H1 (cell line): ENCODE results near the gene PAEP. TPM values are rescaled to one million over a fixed set of nuclear protein-coding genes. Genes with fewer than 3 reads are reported as not detected.

ENCODE experiments used
- CTCF ChIA-PET: fragments of 300-600 bp; sonication (Branson Sonifier 250); formaldehyde crosslinking; loops from one replicate; lab custom pipeline; 2021; ENCODE audit not compliant: partially characterized antibody; lab: Charles Lee
- POLR2A ChIA-PET: fragments of 300-600 bp; sonication (Branson Sonifier 250); formaldehyde crosslinking; loops from one replicate; lab custom pipeline; 2021; ENCODE audit warnings: inconsistent platforms; ENCODE audit not compliant: partially characterized antibody; lab: Charles Lee
- DNase-seq, 2 experiments: peaks; one replicate each; pipeline versions ENCODE4 v3.0.0 to v3.0.0-alpha.2; 2010 to 2022; ENCODE audit warnings: low spot score in 2 of 2, low read depth in 1 of 2, mixed read lengths in 1 of 2
- FAIRE-seq: peaks from 2 replicates; lab custom pipeline; 2011; peaks lifted over from hg19 to GRCh38; lab: Jason Lieb, UNC
- H2AFZ ChIP-seq: 2 replicates; pipeline ENCODE4 v1.8.1; 2012; ENCODE audit warnings: low read length, inconsistent platforms
- H2AK5ac ChIP-seq: 2 replicates; pipeline ENCODE4 v1.6.1; 2013; ENCODE audit warnings: low read depth, low read length
- H2BK120ac ChIP-seq: replicated peaks from 2 replicates; pipeline ENCODE3; 2013; ENCODE audit warnings: low read depth, low read length, inconsistent platforms
- H2BK12ac ChIP-seq: 2 replicates; pipeline ENCODE4 v1.6.1; 2013; ENCODE audit warnings: low read depth, low read length
- H2BK15ac ChIP-seq: 2 replicates; pipeline ENCODE4 v1.6.1; 2013; ENCODE audit warnings: low read length
- H2BK20ac ChIP-seq: 2 replicates; pipeline ENCODE4 v1.6.1; 2013; ENCODE audit warnings: low read length
- H2BK5ac ChIP-seq: 2 replicates; pipeline ENCODE4 v1.6.1; 2013; ENCODE audit warnings: low read depth, low read length
- H3K14ac ChIP-seq: 2 replicates; pipeline ENCODE4 v1.6.1; 2013; ENCODE audit warnings: inconsistent platforms; ENCODE audit not compliant: insufficient read length
- H3K18ac ChIP-seq: 2 replicates; pipeline ENCODE4 v1.6.1; 2013; ENCODE audit warnings: low read length; ENCODE audit errors: extremely low read depth
- H3K23ac ChIP-seq: 2 replicates; pipeline ENCODE4 v1.6.1; 2013; ENCODE audit warnings: inconsistent platforms; ENCODE audit not compliant: insufficient read length
- H3K23me2 ChIP-seq: 2 replicates; pipeline ENCODE4 v1.6.1; 2013; ENCODE audit warnings: low read depth, low read length
- H3K27ac ChIP-seq: 2 replicates; pipeline ENCODE4 v1.6.1; 2011; ENCODE audit warnings: low read depth, low read length, inconsistent platforms
- H3K27me3 ChIP-seq, 4 experiments: replicated peaks in 1 of 4; 1 replicate in 1 of 4; 2 replicates in 3 of 4; pipeline versions ENCODE4 v1.6.1 to v1.8.1; 2011 to 2013; ENCODE audit warnings: low read length in 3 of 4, mild to moderate bottlenecking in 3 of 4, inconsistent platforms in 2 of 4, mixed read lengths in 2 of 4, moderate library complexity in 1 of 4; ENCODE audit not compliant: control insufficient read depth in 3 of 4, insufficient read depth in 3 of 4; ENCODE audit errors: extremely low read depth in 1 of 4
- H3K36me3 ChIP-seq, 4 experiments: 2 replicates each; pipeline versions ENCODE4 v1.6.1 to v1.8.1; 2011 to 2013; ENCODE audit warnings: mild to moderate bottlenecking in 4 of 4, low read length in 3 of 4, moderate library complexity in 2 of 4, control low read depth in 1 of 4, inconsistent platforms in 1 of 4; ENCODE audit not compliant: insufficient read depth in 4 of 4, control insufficient read depth in 2 of 4
- H3K4ac ChIP-seq: replicated peaks from 2 replicates; pipeline ENCODE3; 2013; ENCODE audit warnings: low read length, low read depth, mixed read lengths, inconsistent platforms; ENCODE audit not compliant: insufficient read length
- H3K4me1 ChIP-seq, 4 experiments: replicated peaks in 1 of 4; 1 replicate in 1 of 4; 2 replicates in 3 of 4; pipeline versions ENCODE4 v1.6.1 to v1.8.1; 2011 to 2013; ENCODE audit warnings: low read length in 3 of 4, inconsistent platforms in 2 of 4, mixed read lengths in 1 of 4; ENCODE audit not compliant: insufficient read depth in 4 of 4, control insufficient read depth in 3 of 4
- H3K4me2 ChIP-seq, 2 experiments: 2 replicates each; pipeline versions ENCODE4 v1.6.1 to v1.8.1; 2011 to 2013; ENCODE audit warnings: low read depth in 2 of 2, low read length in 2 of 2, control low read depth in 1 of 2, inconsistent platforms in 1 of 2, mild to moderate bottlenecking in 1 of 2; ENCODE audit not compliant: insufficient read depth in 1 of 2
- H3K4me3 ChIP-seq, 4 experiments: fragments of 200-600, 300-600 bp in 1 of 4; sonication (generic), shearing (Covaris generic), sonication (Bioruptor Twin) in 1 of 4; 2 replicates each; pipeline versions ENCODE4 v1.5.1 to v1.8.1; 2011 to 2016; ENCODE audit warnings: low read length in 4 of 4, low read depth in 3 of 4, control low read depth in 2 of 4, inconsistent platforms in 2 of 4, mild to moderate bottlenecking in 2 of 4, mixed read lengths in 1 of 4, moderate library complexity in 1 of 4; ENCODE audit not compliant: insufficient read depth in 2 of 4; ENCODE audit errors: extremely low read depth in 1 of 4
- H3K56ac ChIP-seq: replicated peaks from 2 replicates; pipeline ENCODE3; 2013; ENCODE audit warnings: low read depth, mild to moderate bottlenecking, mixed read lengths, low read length, inconsistent platforms; ENCODE audit not compliant: insufficient read length
- H3K79me1 ChIP-seq: 2 replicates; pipeline ENCODE4 v1.6.1; 2013; ENCODE audit warnings: low read depth, low read length, control low read depth
- H3K79me2 ChIP-seq, 2 experiments: 2 replicates each; pipeline versions ENCODE4 v1.6.1 to v1.8.1; 2012 to 2013; ENCODE audit warnings: low read length in 2 of 2, mild to moderate bottlenecking in 2 of 2, inconsistent platforms in 1 of 2; ENCODE audit not compliant: insufficient read depth in 2 of 2, control insufficient read depth in 1 of 2
- H3K9ac ChIP-seq, 4 experiments: replicated peaks in 1 of 4; 1 replicate in 1 of 4; 2 replicates in 3 of 4; pipeline versions ENCODE4 v1.6.1 to v1.8.1; 2011 to 2013; ENCODE audit warnings: low read depth in 3 of 4, low read length in 3 of 4, control low read depth in 2 of 4, mild to moderate bottlenecking in 2 of 4, moderate library complexity in 2 of 4, inconsistent platforms in 1 of 4; ENCODE audit errors: extremely low read depth in 1 of 4
- H3K9me3 ChIP-seq, 2 experiments: 2 replicates each; pipeline versions ENCODE4 v1.6.1 to v1.8.1; 2012 to 2013; ENCODE audit warnings: mild to moderate bottlenecking in 2 of 2, moderate library complexity in 2 of 2, control low read depth in 1 of 2, inconsistent platforms in 1 of 2, low read depth in 1 of 2, low read length in 1 of 2, mixed read lengths in 1 of 2; ENCODE audit not compliant: insufficient read depth in 2 of 2
- H4K20me1 ChIP-seq, 2 experiments: replicated peaks in 1 of 2; 2 replicates each; pipeline versions ENCODE3 to v1.8.1; 2011 to 2013; ENCODE audit warnings: inconsistent platforms in 2 of 2, low read length in 2 of 2, mild to moderate bottlenecking in 1 of 2; ENCODE audit not compliant: insufficient read depth in 2 of 2, control insufficient read depth in 1 of 2
- H4K5ac ChIP-seq: 2 replicates; pipeline ENCODE4 v1.6.1; 2013; ENCODE audit warnings: low read length, low read depth, mixed read lengths, inconsistent platforms; ENCODE audit not compliant: insufficient read length
- H4K8ac ChIP-seq: 2 replicates; pipeline ENCODE4 v1.8.0; 2013; ENCODE audit warnings: mild to moderate bottlenecking, moderate library complexity, low read length, inconsistent platforms; ENCODE audit not compliant: insufficient read depth; ENCODE audit errors: extremely low read depth
- H4K91ac ChIP-seq: replicated peaks from 2 replicates; pipeline ENCODE3; 2013; ENCODE audit warnings: low read length, mixed read lengths, inconsistent platforms; ENCODE audit not compliant: insufficient read length
- SP1 ChIP-seq: IDR thresholded peaks from 2 replicates; pipeline ENCODE4 v1.6.1; 2011; ENCODE audit warnings: low read depth, low read length
- TEAD4 ChIP-seq: IDR thresholded peaks from 2 replicates; pipeline ENCODE4 v1.6.1; 2012; ENCODE audit warnings: low read depth, low read length, inconsistent platforms, mixed read lengths
- YY1 ChIP-seq: IDR thresholded peaks from 2 replicates; pipeline ENCODE4 v1.6.1; 2011; ENCODE audit warnings: low read depth, mild to moderate bottlenecking, low read length
- WGBS, 2 experiments: shearing (Covaris generic) in 1 of 2; methylation state at CpG; one replicate each; pipeline versions ENCODE4 v1.1.6 to v1.1.7; 2013 to 2015; ENCODE audit warnings: low lambda C conversion rate in 2 of 2, mixed read lengths in 2 of 2, inconsistent platforms in 1 of 2, low coverage in 1 of 2, missing lambda C conversion rate in 1 of 2; ENCODE audit not compliant: insufficient replicate concordance in 2 of 2, insufficient coverage in 1 of 2, insufficient read length in 1 of 2; ENCODE audit errors: extremely low coverage in 1 of 2, missing lambda C conversion rate in 1 of 2; 5-methylcytosine and 5-hydroxymethylcytosine counted together
- polyA plus RNA-seq, 7 experiments: library from polyadenylated mRNA; depleted of rRNA in 3 of 7; stranded (reverse) in 5 of 7; unstranded in 2 of 7; fragments of >200 nt in 5 of 7; fragments of 200-250 nt in 2 of 7; gene quantifications; 1 replicate in 5 of 7; 2 replicates in 1 of 7; 4 replicates in 1 of 7; pipeline versions ENCODE4 v1.2.1 to v1.2.3, GENCODE V29; 2011 to 2013; ENCODE audit warnings: missing spikeins in 2 of 7, mixed read lengths in 2 of 7
- total RNA-seq: library from RNA; stranded (reverse); fragmentation: NEBNext Ultra II Directional; extraction: Animal tissue kit (Norgen Biotek cat#: 25700); gene quantifications from 2 replicates; pipeline ENCODE4 v1.2.1, GENCODE V29; 2021

PAEP gene
- total and polyA plus RNA-seq, 2 of the 8 experiments (the other 6 are each of a cell fraction or from before 2014, with no cell fraction given), result not detected

DNA sequence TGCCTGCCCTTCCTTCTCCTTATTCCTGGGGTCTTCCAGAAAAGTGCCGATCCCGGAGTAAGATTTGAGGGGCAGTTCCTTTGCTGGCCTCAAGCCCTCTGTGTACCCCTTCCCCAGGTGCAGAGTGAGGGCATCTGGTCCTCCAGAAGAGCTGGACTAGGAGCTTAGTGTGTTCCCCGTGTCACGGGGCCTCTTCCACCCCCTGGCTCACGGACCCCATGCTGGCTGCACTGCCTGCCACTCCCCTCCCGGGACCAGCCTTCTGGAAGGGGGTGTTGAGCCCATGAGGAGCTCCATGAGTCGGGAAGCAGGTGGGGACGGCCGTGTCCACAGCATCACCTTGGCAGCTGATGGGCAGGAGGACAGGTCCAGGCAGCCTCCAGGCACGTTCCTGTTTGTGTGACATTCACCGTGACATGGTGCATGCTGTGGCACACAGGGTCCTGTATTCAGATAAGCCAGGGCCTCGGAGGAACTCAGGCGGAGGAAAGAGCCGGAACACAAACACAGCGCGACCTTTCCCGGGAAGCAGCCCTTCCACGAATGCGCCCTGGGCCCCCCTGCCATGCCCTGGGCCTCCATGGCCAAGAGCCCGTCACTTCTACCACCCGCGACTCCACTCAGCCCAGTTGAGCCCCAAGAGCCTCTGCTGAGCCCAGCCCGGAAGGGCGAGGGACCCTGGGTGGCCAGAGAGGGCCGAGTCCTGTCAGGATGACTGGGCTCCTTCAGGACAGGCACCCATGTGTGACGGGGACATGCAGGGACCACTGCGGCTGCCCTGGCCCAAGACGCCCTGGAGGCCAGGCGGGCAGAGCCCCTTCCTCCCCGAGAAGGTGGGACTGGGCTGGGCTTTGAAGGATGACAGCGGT, 46.2 kb upstream of the PAEP start:
- no peak overlapping the region for H3K9ac ChIP-seq
- no peaks in the 10 kb centered on the region; the same call in 1 of the 2 replicates for H3K23me2 ChIP-seq
- no peak overlapping the region for H2BK120ac ChIP-seq
- no peak overlapping the region for H2BK20ac ChIP-seq
- no peak overlapping the region for H3K23ac ChIP-seq
- no peaks in the 10 kb centered on the region for H3K79me2 ChIP-seq
- no peak overlapping the region for H3K4ac ChIP-seq
- no peak overlapping the region for H3K18ac ChIP-seq
- POLR2A ChIA-PET, result interaction anchor here (0.6 to 1.4 kb wide), 3 partner anchors 12 to 88 kb away, joined by 3 to 4 read pairs (median 3); no protein-coding TSS in a partner anchor
- no peak overlapping the region for H3K4me2 ChIP-seq
- no peak overlapping the region for H4K8ac ChIP-seq
- no peaks in the 10 kb centered on the region for H3K9me3 ChIP-seq
- no peaks in the 10 kb centered on the region for H4K20me1 ChIP-seq
- no peak overlapping the region for H2BK5ac ChIP-seq
- no peak overlapping the region for H2AK5ac ChIP-seq
- CTCF ChIA-PET, result interaction anchor here (0.6 to 1.3 kb wide), 4 partner anchors 10 to 187 kb away, joined by 3 to 6 read pairs (median 3); no protein-coding TSS in a partner anchor
- 93% methylated on average over 28 of the region's 31 CpGs; no CpG with 5 or more reads in 1 of the 2 experiments for WGBS, 2 experiments
- no peaks in the 10 kb centered on the region for H3K27me3 ChIP-seq
- DNase-seq, result no peak
- no peaks in the 10 kb centered on the region for H3K79me1 ChIP-seq
- H3K4me1 ChIP-seq, result no peaks in the 10 kb centered on the region
- no peak overlapping the region for H2BK15ac ChIP-seq
- TF ChIP-seq TEAD4, result no peak
- no peak for TF ChIP-seq SP1
- no peak for TF ChIP-seq YY1
- TF ChIP-seq, all 59 proteins: peak for 0
- no peak overlapping the region; the same call in 1 of the 2 replicates for H2AFZ ChIP-seq
- no peak overlapping the region for H4K5ac ChIP-seq
- no peak overlapping the region for H3K4me3 ChIP-seq
- H3K56ac ChIP-seq, result no peak overlapping the region
- H3K36me3 ChIP-seq, result no peaks in the 10 kb centered on the region
- no peak overlapping the region for H3K14ac ChIP-seq
- no peak for FAIRE-seq
- H3K27ac ChIP-seq, result no peak overlapping the region
- no peak overlapping the region for H4K91ac ChIP-seq
- no peak overlapping the region for H2BK12ac ChIP-seq
